ENCODE results near the gene TBC1D19.

TBC1D19 gene

DNA sequence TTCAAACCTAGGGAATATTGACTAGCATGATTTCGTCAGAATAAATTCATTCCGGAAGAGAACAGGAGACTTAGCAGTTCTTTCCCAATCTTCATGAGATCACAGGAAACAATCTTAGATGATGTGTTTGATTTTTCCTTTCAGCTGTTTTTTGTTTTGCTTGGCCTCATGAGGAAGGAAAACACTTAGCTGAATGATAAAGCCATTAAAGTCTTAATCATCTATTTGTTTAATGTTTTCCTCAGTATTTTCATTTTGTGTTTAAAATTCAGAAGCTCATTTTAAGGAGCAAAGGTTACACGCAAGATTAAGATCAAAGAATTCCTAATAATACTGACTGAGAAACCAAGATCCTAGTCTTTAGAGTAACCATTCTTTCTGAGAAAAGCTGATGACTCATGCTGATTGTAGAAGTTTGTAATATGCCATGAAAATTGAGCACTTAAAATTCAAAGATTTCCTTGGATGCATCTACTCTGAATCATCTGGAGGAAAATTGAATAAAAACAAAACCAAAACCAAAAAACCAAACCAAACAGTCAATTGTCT is 15.4 kb upstream of the TBC1D19 start:
- POLR2A ChIA-PET: interaction anchor here (0.6 kb wide), 1 partner anchor 1532 kb away, joined by 3 read pairs; no protein-coding TSS in a partner anchor
- H3K4me3 ChIP-seq (ENCODE audit: control insufficient read depth in 1 of 7, extremely low read depth in 1 of 7, insufficient read depth in 4 of 7, low read depth in 2 of 7, low read length in 6 of 7): no peak overlapping the region
- CTCF ChIA-PET: interaction anchor here (0.8 to 1.2 kb wide), 2 partner anchors 10 to 13 kb away, joined by 3 read pairs; no protein-coding TSS in a partner anchor

DNA sequence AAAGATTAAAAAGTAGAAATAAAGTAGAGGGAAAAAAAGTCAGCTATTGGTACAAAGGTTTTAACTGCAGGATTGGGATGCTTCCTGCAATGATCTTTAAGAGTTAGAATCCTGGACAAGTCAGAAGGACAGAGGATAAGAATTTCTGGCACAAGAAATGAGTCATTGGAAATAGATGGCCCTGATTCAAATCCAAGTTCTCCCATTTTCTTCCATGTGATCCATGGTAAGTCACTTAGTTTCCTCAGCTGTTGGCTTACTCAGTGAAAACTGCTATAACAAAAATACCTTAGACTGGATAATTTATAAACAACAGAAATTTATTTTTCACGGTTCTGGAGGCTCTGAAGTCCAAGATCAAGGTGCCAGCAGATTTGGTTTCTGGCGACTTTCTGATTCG is 13.3 kb upstream of the TBC1D19 start:
- Histone ChIP-seq H3K9me3 (ENCODE audit: control extremely low read depth in 1 of 5, control insufficient read depth in 4 of 5, insufficient read depth in 2 of 5, low read depth in 1 of 5, low read length in 4 of 5) (no peaks in the 10 kb centered on the region), H3K36me3 (ENCODE audit: control insufficient read depth in 4 of 4, insufficient read depth in 4 of 4, low read length in 3 of 4) (no peaks in the 10 kb centered on the region), H3K27me3 (replicated peaks in 2 of 5; ENCODE audit: control insufficient read depth in 4 of 5, insufficient read depth in 5 of 5, low read length in 4 of 5) (no peaks in the 10 kb centered on the region), H3K4me1 (ENCODE audit: control extremely low read depth in 1 of 4, control insufficient read depth in 4 of 4, insufficient read depth in 4 of 4, low read length in 3 of 4) (no peaks in the 10 kb centered on the region), H3K27ac (ENCODE audit: insufficient read depth in 1 of 2, low read depth in 1 of 2, low read length in 2 of 2, poor library complexity in 1 of 2, severe bottlenecking in 2 of 2) (no peak overlapping the region), H3K4me3 (ENCODE audit: control insufficient read depth in 1 of 7, extremely low read depth in 1 of 7, insufficient read depth in 4 of 7, low read depth in 2 of 7, low read length in 6 of 7) (no peak overlapping the region)
- no peak for DNase-seq
- ChIA-PET CTCF (interaction anchor here (1.3 kb wide), 1 partner anchor 17 kb away, joined by 3 read pairs; no protein-coding TSS in a partner anchor), POLR2A (no interaction called here)
- 100% methylated on average over 2 of the region's 3 CpGs for WGBS (ENCODE audit: insufficient coverage)

More for the DNA sequence above, 15.4 kb upstream of the TBC1D19 start:
- no peaks in the 10 kb centered on the region for H3K9me3 ChIP-seq (ENCODE audit: control extremely low read depth in 1 of 5, control insufficient read depth in 4 of 5, insufficient read depth in 2 of 5, low read depth in 1 of 5, low read length in 4 of 5)
- H3K27me3 ChIP-seq (replicated peaks in 2 of 5; ENCODE audit: control insufficient read depth in 4 of 5, insufficient read depth in 5 of 5, low read length in 4 of 5): no peaks in the 10 kb centered on the region
- no peak overlapping the region for H3K27ac ChIP-seq (ENCODE audit: insufficient read depth in 1 of 2, low read depth in 1 of 2, low read length in 2 of 2, poor library complexity in 1 of 2, severe bottlenecking in 2 of 2)
- no peak for DNase-seq
- no peaks in the 10 kb centered on the region for H3K4me1 ChIP-seq (ENCODE audit: control extremely low read depth in 1 of 4, control insufficient read depth in 4 of 4, insufficient read depth in 4 of 4, low read length in 3 of 4)
- no peaks in the 10 kb centered on the region for H3K36me3 ChIP-seq (ENCODE audit: control insufficient read depth in 4 of 4, insufficient read depth in 4 of 4, low read length in 3 of 4)
- 74% methylated on average over 2 of the region's 3 CpGs for WGBS (ENCODE audit: insufficient coverage)

DNA sequence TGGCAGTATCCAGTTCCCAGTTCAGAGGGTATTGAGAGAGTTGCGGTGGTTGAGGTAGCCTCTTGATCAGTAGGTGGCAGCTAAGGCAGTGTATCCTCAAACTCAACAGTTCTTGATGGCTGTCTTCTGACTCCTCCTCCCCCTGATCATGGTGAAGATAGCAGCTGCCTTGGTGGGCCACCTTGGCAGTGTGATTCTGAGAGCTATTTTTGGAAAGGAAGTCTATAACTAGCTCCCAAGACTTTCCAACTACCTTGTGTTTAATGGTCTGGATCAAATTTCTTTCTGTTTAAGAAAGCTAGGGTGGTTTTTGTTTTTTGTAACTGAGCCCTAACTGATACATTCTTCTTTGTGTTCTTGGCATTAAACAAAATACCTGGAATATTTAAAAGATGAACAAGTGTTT is 10.5 kb upstream of the TBC1D19 start:
- H3K4me3 ChIP-seq (ENCODE audit: control insufficient read depth in 1 of 7, extremely low read depth in 1 of 7, insufficient read depth in 4 of 7, low read depth in 2 of 7, low read length in 6 of 7): no peak overlapping the region
- H3K36me3 ChIP-seq (ENCODE audit: control insufficient read depth in 4 of 4, insufficient read depth in 4 of 4, low read length in 3 of 4): no peaks in the 10 kb centered on the region
- no peaks in the 10 kb centered on the region for H3K4me1 ChIP-seq (ENCODE audit: control extremely low read depth in 1 of 4, control insufficient read depth in 4 of 4, insufficient read depth in 4 of 4, low read length in 3 of 4)
- 100% methylated on average over 1 of the region's 1 CpG for WGBS (ENCODE audit: insufficient coverage)
- CTCF ChIA-PET: no interaction called here
- POLR2A ChIA-PET: no interaction called here
- no peaks in the 10 kb centered on the region for H3K27me3 ChIP-seq (replicated peaks in 2 of 5; ENCODE audit: control insufficient read depth in 4 of 5, insufficient read depth in 5 of 5, low read length in 4 of 5)
- H3K9me3 ChIP-seq (ENCODE audit: control extremely low read depth in 1 of 5, control insufficient read depth in 4 of 5, insufficient read depth in 2 of 5, low read depth in 1 of 5, low read length in 4 of 5): no peaks in the 10 kb centered on the region
- DNase-seq: no peak
- no peak overlapping the region for H3K27ac ChIP-seq (ENCODE audit: insufficient read depth in 1 of 2, low read depth in 1 of 2, low read length in 2 of 2, poor library complexity in 1 of 2, severe bottlenecking in 2 of 2)

DNA sequence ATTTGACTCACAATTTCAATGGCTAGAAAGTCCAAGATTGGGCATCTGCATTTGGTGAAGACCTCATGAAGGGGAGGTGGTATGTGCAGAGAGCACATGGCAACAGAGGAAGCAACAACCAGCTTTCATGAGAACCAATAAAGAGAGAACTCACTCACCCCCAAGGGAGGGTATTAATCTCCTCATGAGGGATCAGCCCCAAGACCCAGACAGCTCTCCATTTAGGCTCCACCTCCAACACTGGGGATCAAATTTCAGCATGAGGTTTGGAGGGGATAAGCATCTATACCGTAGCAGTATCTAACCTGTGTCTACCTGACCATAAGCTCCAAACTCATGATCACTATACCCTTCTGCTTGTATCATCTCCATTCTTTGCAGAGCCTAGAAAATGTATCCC is 9.3 kb upstream of the TBC1D19 start:
- Histone ChIP-seq H3K36me3 (ENCODE audit: control insufficient read depth in 4 of 4, insufficient read depth in 4 of 4, low read length in 3 of 4) (no peaks in the 10 kb centered on the region), H3K27ac (ENCODE audit: insufficient read depth in 1 of 2, low read depth in 1 of 2, low read length in 2 of 2, poor library complexity in 1 of 2, severe bottlenecking in 2 of 2) (no peak overlapping the region), H3K27me3 (replicated peaks in 2 of 5; ENCODE audit: control insufficient read depth in 4 of 5, insufficient read depth in 5 of 5, low read length in 4 of 5) (no peaks in the 10 kb centered on the region), H3K4me3 (ENCODE audit: control insufficient read depth in 1 of 7, extremely low read depth in 1 of 7, insufficient read depth in 4 of 7, low read depth in 2 of 7, low read length in 6 of 7) (no peak overlapping the region), H3K9me3 (ENCODE audit: control extremely low read depth in 1 of 5, control insufficient read depth in 4 of 5, insufficient read depth in 2 of 5, low read depth in 1 of 5, low read length in 4 of 5) (no peaks in the 10 kb centered on the region), H3K4me1 (ENCODE audit: control extremely low read depth in 1 of 4, control insufficient read depth in 4 of 4, insufficient read depth in 4 of 4, low read length in 3 of 4) (no peaks in the 10 kb centered on the region)
- ChIA-PET CTCF (no interaction called here), POLR2A (no interaction called here)
- 100% methylated on average over 1 of the region's 1 CpG for WGBS (ENCODE audit: insufficient coverage)
- no peak for DNase-seq

DNA sequence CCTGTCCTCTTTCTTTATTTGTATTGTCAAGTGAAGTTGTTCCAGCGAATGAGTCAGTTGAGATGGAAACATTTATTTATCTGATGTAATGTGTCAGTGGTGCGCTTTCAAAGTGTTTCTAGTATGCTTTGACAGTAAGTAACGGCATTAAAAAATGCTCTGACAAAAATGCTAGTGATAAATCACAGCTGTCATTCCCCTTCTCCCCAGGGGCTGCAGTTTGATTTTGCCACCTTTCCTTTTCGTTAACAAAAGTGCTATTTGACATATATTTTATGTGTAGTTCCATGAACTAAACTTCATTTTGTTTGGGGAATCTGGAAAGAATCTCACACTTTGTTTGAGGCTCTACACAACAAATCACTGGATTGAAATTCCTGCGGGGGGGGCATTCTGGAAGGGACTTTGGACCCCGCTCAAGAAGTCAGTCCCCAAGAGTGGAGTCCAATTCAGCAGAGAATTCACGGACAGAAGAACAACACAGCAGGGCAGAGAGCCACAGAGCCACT is 7.6 kb upstream of the TBC1D19 start:
- Histone ChIP-seq H3K27me3 (replicated peaks in 2 of 5; ENCODE audit: control insufficient read depth in 4 of 5, insufficient read depth in 5 of 5, low read length in 4 of 5) (no peaks in the 10 kb centered on the region), H3K4me1 (ENCODE audit: control extremely low read depth in 1 of 4, control insufficient read depth in 4 of 4, insufficient read depth in 4 of 4, low read length in 3 of 4) (no peaks in the 10 kb centered on the region), H3K4me3 (ENCODE audit: control insufficient read depth in 1 of 7, extremely low read depth in 1 of 7, insufficient read depth in 4 of 7, low read depth in 2 of 7, low read length in 6 of 7) (no peak overlapping the region), H3K36me3 (ENCODE audit: control insufficient read depth in 4 of 4, insufficient read depth in 4 of 4, low read length in 3 of 4) (no peaks in the 10 kb centered on the region), H3K9me3 (ENCODE audit: control extremely low read depth in 1 of 5, control insufficient read depth in 4 of 5, insufficient read depth in 2 of 5, low read depth in 1 of 5, low read length in 4 of 5) (no peaks in the 10 kb centered on the region), H3K27ac (ENCODE audit: insufficient read depth in 1 of 2, low read depth in 1 of 2, low read length in 2 of 2, poor library complexity in 1 of 2, severe bottlenecking in 2 of 2) (no peak overlapping the region)
- WGBS (ENCODE audit: insufficient coverage): 96% methylated on average over 2 of the region's 7 CpGs
- no peak for DNase-seq
- ChIA-PET CTCF (no interaction called here), POLR2A (no interaction called here)

GRCh38 chr4:26577066-26577465 is 6.8 kb upstream of the TBC1D19 start:
- Histone ChIP-seq H3K27me3 (replicated peaks in 2 of 5; ENCODE audit: control insufficient read depth in 4 of 5, insufficient read depth in 5 of 5, low read length in 4 of 5) (no peaks in the 10 kb centered on the region), H3K4me1 (ENCODE audit: control extremely low read depth in 1 of 4, control insufficient read depth in 4 of 4, insufficient read depth in 4 of 4, low read length in 3 of 4) (no peaks in the 10 kb centered on the region), H3K9me3 (ENCODE audit: control extremely low read depth in 1 of 5, control insufficient read depth in 4 of 5, insufficient read depth in 2 of 5, low read depth in 1 of 5, low read length in 4 of 5) (no peaks in the 10 kb centered on the region), H3K27ac (ENCODE audit: insufficient read depth in 1 of 2, low read depth in 1 of 2, low read length in 2 of 2, poor library complexity in 1 of 2, severe bottlenecking in 2 of 2) (no peak overlapping the region), H3K36me3 (ENCODE audit: control insufficient read depth in 4 of 4, insufficient read depth in 4 of 4, low read length in 3 of 4) (no peaks in the 10 kb centered on the region), H3K4me3 (ENCODE audit: control insufficient read depth in 1 of 7, extremely low read depth in 1 of 7, insufficient read depth in 4 of 7, low read depth in 2 of 7, low read length in 6 of 7) (no peak overlapping the region)
- POLR2A ChIA-PET: no interaction called here
- no CpG with 5 or more reads among the region's 2 CpGs for WGBS (ENCODE audit: insufficient coverage)
- DNase-seq: no peak
- CTCF ChIA-PET: no interaction called here

GRCh38 chr4:26579169-26579568 is 4.7 kb upstream of the TBC1D19 start:
- Histone ChIP-seq H3K4me1 (ENCODE audit: control extremely low read depth in 1 of 4, control insufficient read depth in 4 of 4, insufficient read depth in 4 of 4, low read length in 3 of 4) (peaks cover 0 to 9% (median 4%) of the 10 kb centered on the region in 4 experiments), H3K27me3 (replicated peaks in 2 of 5; ENCODE audit: control insufficient read depth in 4 of 5, insufficient read depth in 5 of 5, low read length in 4 of 5) (no peaks in the 10 kb centered on the region), H3K9me3 (ENCODE audit: control extremely low read depth in 1 of 5, control insufficient read depth in 4 of 5, insufficient read depth in 2 of 5, low read depth in 1 of 5, low read length in 4 of 5) (no peaks in the 10 kb centered on the region), H3K27ac (ENCODE audit: insufficient read depth in 1 of 2, low read depth in 1 of 2, low read length in 2 of 2, poor library complexity in 1 of 2, severe bottlenecking in 2 of 2) (no peak overlapping the region), H3K4me3 (ENCODE audit: control insufficient read depth in 1 of 7, extremely low read depth in 1 of 7, insufficient read depth in 4 of 7, low read depth in 2 of 7, low read length in 6 of 7) (no peak overlapping the region), H3K36me3 (ENCODE audit: control insufficient read depth in 4 of 4, insufficient read depth in 4 of 4, low read length in 3 of 4) (no peaks in the 10 kb centered on the region)
- ChIA-PET POLR2A (no interaction called here), CTCF (interaction anchor here (0.6 to 1.2 kb wide), 2 partner anchors 10 to 230 kb away, joined by 3 read pairs; no protein-coding TSS in a partner anchor)
- 100% methylated on average over 1 of the region's 5 CpGs for WGBS (ENCODE audit: insufficient coverage)
- no peak for DNase-seq
